Erythroblast (primary cell): Measurements from ENCODE around the gene TNFAIP8.

ENCODE experiments used
- GATA1 ChIP-seq: IDR thresholded peaks from 2 replicates; pipeline ENCODE4 v1.6.1; 2011; ENCODE audit warnings: low read depth, mild to moderate bottlenecking, control low read depth, low read length, moderate library complexity
- POLR2A ChIP-seq: IDR thresholded peaks from 2 replicates; pipeline ENCODE4 v1.6.1; 2011; ENCODE audit warnings: mild to moderate bottlenecking, low read length

DNA sequence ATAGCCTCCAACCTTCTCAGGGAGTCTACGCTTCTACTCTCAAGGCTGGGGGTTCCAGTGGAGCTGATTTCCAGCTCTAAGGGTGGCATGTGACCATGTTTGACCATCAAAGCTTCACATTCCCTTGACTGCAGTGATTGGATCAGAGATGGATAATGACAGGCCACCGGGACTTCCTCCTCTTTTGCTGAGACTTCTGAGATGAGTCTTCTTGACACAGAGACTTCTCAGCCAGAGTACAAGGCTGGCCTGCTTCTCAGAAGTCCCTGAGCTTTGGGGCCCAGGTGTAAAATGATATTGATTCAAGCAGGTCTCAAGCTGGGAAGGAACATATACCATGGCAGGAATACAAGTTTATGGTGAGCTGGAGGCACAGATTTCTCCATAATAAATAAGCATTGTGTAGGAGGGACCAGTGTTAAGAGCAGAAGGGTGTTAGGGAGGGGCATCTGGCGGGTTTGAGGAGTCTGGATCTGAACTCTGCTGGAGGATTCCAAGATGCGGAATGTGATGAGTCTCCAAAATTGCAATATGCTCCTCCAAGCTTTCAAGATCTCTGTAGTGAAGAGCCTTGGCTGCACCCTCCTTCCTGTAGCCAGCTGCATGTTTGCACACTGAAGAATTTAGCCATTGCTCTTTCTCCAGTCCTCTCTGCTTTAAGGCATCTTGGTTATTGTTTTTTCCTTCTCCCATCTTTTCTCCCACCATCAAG lies 54.8 kb downstream of the TNFAIP8 start:
- TF ChIP-seq POLR2A = no peak
- no peak for TF ChIP-seq GATA1
